A549 (cell line): Measurements from ENCODE around the gene NLRP3.

Experiments
- CBX8 ChIP-seq: fragments of 200-600 bp; sonication (generic); IDR thresholded peaks from 2 replicates; pipeline ENCODE4 v1.6.1; 2016
- CEBPB ChIP-seq, 2 experiments: fragments of >200 bp in 1 of 2; sonication (Bioruptor Twin) in 1 of 2; formaldehyde crosslinking in 1 of 2; IDR thresholded peaks; 2 replicates each; pipeline ENCODE4 v1.6.1; 2012 to 2016
- CTCF ChIP-seq: fragments of >200 bp; sonication (Bioruptor Twin); formaldehyde crosslinking; IDR thresholded peaks from 3 replicates; pipeline ENCODE4 v1.5.1; 2016
- EP300 ChIP-seq, 2 experiments: fragments of >200 bp; sonication (Bioruptor Twin); formaldehyde crosslinking; IDR thresholded peaks; 2 replicates in 1 of 2; 3 replicates in 1 of 2; pipeline ENCODE4 v1.6.1; 2016 to 2017
- JUNB ChIP-seq: fragments of >200 bp; sonication (Bioruptor Twin); formaldehyde crosslinking; IDR thresholded peaks from 2 replicates; pipeline ENCODE4 v1.6.1; 2016
- MAX ChIP-seq: IDR thresholded peaks from 2 replicates; pipeline ENCODE4 v1.6.1; 2012
- MAZ ChIP-seq: fragments of 150-350 bp; IDR thresholded peaks from 2 replicates; pipeline ENCODE4 v1.6.1; 2014; ENCODE audit warnings: antibody characterized with exemption, low read depth, low read length, borderline replicate concordance
- MYC ChIP-seq: IDR thresholded peaks from 2 replicates; pipeline ENCODE4 v1.6.1; 2012; ENCODE audit warnings: mild to moderate bottlenecking, inconsistent platforms, low read length, improper control_type of control experiment, borderline replicate concordance
- POLR2A ChIP-seq: IDR thresholded peaks from 2 replicates; pipeline ENCODE4 v1.6.1; 2012; ENCODE audit warnings: mild to moderate bottlenecking, low read length
- RFX5 ChIP-seq: fragments of 450-650 bp; IDR thresholded peaks from 2 replicates; pipeline ENCODE4 v1.7.1; 2014; ENCODE audit warnings: antibody characterized with exemption, mild to moderate bottlenecking, moderate library complexity
- USF2 ChIP-seq: fragments of 450-650 bp; IDR thresholded peaks from 2 replicates; pipeline ENCODE4 v1.6.1; 2014; ENCODE audit warnings: antibody characterized with exemption
- TF ChIP-seq, protein P1 (sequence below): IDR thresholded peaks from 2 replicates; pipeline ENCODE4 v1.6.1; 2012

DNA sequence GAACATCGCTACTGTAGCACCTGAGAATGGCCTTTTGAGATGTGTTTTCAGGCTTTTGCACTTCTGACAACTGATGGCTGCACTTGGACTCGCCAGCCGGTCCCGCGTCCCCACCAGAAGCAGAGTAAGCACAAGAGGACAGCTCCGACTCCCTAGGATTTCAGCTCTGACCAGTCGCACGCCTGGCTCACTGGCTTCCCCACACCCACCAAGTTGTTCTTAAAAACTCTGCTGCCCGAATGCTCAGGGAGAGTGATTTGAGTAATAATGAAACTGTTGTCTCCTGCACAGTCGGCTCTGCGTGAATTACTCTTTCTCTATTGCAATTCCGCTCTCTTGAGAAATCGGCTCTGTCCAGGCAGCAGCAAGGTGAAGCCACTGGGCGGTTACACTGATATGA lies 40.2 kb upstream of the NLRP3 start:
- TF ChIP-seq POLR2A, result no peak
- TF ChIP-seq CTCF, result no peak
- no peak for TF ChIP-seq CEBPB (IDR thresholded peaks at IDR 0.05)
- TF ChIP-seq MAX, result no peak
- no peak for TF ChIP-seq EP300 (IDR thresholded peaks at IDR 0.05)
- TF ChIP-seq, protein P1, sequence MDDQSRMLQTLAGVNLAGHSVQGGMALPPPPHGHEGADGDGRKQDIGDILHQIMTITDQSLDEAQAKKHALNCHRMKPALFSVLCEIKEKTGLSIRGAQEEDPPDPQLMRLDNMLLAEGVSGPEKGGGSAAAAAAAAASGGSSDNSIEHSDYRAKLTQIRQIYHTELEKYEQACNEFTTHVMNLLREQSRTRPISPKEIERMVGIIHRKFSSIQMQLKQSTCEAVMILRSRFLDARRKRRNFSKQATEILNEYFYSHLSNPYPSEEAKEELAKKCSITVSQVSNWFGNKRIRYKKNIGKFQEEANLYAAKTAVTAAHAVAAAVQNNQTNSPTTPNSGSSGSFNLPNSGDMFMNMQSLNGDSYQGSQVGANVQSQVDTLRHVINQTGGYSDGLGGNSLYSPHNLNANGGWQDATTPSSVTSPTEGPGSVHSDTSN, result no peak
- TF ChIP-seq USF2, result no peak
- TF ChIP-seq CBX8, result no peak
- no peak for TF ChIP-seq JUNB
- no peak for TF ChIP-seq MYC
- TF ChIP-seq RFX5, result no peak
- no peak for TF ChIP-seq MAZ
